GM18498 (cell line): Measurements from ENCODE around the gene KL.

ENCODE experiments used
- ATAC-seq: cut with Tn5 transposase; IDR thresholded peaks from one replicate; pipeline ENCODE4 v1.9.1; 2021; ENCODE audit warnings: mild to moderate bottlenecking, moderate library complexity; ENCODE audit not compliant: unreplicated experiment

Gene KL

GRCh38 chr13:33003458-33004019, 12.7 kb upstream of the KL start:
- no peak for ATAC-seq

GRCh38 chr13:33004511-33004910, 11.7 kb upstream of the KL start:
- ATAC-seq: no peak

GRCh38 chr13:33006134-33006533, 10.1 kb upstream of the KL start:
- ATAC-seq: no peak

- no peak for ATAC-seq
These were observed 9.6 kb upstream of the KL start for GRCh38 chr13:33006638-33007037.

- ATAC-seq: no peak
These were observed 9.0 kb upstream of the KL start for GRCh38 chr13:33007237-33007636.

- ATAC-seq: no peak
These were observed 8.3 kb upstream of the KL start for GRCh38 chr13:33007950-33008349.

- ATAC-seq: no peak
These were observed 7.1 kb upstream of the KL start for GRCh38 chr13:33008946-33009722.

- ATAC-seq: no peak
These were observed 4.3 kb upstream of the KL start for GRCh38 chr13:33011828-33012470.

- no peak for ATAC-seq
These were observed 1.9 kb upstream of the KL start for GRCh38 chr13:33014291-33014690.

GRCh38 chr13:33015241-33015668, 968 bp upstream of the KL start:
- no peak for ATAC-seq

GRCh38 chr13:33015791-33016323, 366 bp upstream of the KL start:
- peak; percentile 13 for ATAC-seq

- peak; percentile 76 for ATAC-seq
These were observed 1.2 kb downstream of the KL start for GRCh38 chr13:33017323-33017929.

GRCh38 chr13:33018886-33019285, 2.7 kb downstream of the KL start:
- ATAC-seq: no peak

- no peak for ATAC-seq
These were observed 6.8 kb downstream of the KL start for GRCh38 chr13:33022986-33023385.

- ATAC-seq: no peak
These were observed 9.1 kb downstream of the KL start for GRCh38 chr13:33025220-33025744.

- ATAC-seq: no peak
These were observed 10.4 kb downstream of the KL start for GRCh38 chr13:33026489-33027152.

- ATAC-seq: no peak
These were observed 12.4 kb downstream of the KL start for GRCh38 chr13:33028620-33029019.

GRCh38 chr13:33031277-33031676, 15.1 kb downstream of the KL start:
- no peak for ATAC-seq

GRCh38 chr13:33032037-33032625, 15.9 kb downstream of the KL start:
- ATAC-seq: no peak

- peak; percentile 88 for ATAC-seq
These were observed 17.0 kb downstream of the KL start for GRCh38 chr13:33033051-33033812.
